A549 (cell line): ENCODE measurements around the gene C2orf49. TPM values are rescaled to one million over a fixed set of nuclear protein-coding genes. Genes with fewer than 3 reads are reported as not detected.

Experiments used
- ATAC-seq, 2 experiments: fragments of 200-7000 bp in 1 of 2; fragments of >200 bp in 1 of 2; cut with Nextera tagmentation in 1 of 2; cut with Tn5 transposase in 1 of 2; 3 replicates each; pipeline versions ENCODE4 v1.8.0 to v1.9.1; 2018 to 2020; ENCODE audit warnings: mild to moderate bottlenecking in 1 of 2, moderate library complexity in 1 of 2
- CTCF ChIA-PET: fragments of 300-600 bp; sonication (Branson Sonifier 250); formaldehyde crosslinking; extraction: SDS; loops from one replicate; lab custom pipeline; 2021; ENCODE audit warnings: antibody characterized with exemption, inconsistent platforms; lab: Yijun Ruan, JAX
- POLR2A ChIA-PET: fragments of 350-600 bp; formaldehyde crosslinking; extraction: SDS; loops from one replicate; lab custom pipeline; 2021; ENCODE audit warnings: antibody characterized with exemption, inconsistent platforms; lab: Yijun Ruan, JAX
- DNase-seq, 2 experiments: peaks; one replicate each; pipeline versions ENCODE4 v3.0.0 to v3.0.0-alpha.2; 2011 to 2016; ENCODE audit warnings: low read depth in 1 of 2, low spot score in 1 of 2
- FAIRE-seq: peaks from 2 replicates; lab custom pipeline; 2011; peaks lifted over from hg19 to GRCh38; lab: Jason Lieb, UNC
- H3K27ac ChIP-seq, 2 experiments: fragments of >200 bp; sonication (Bioruptor Twin); formaldehyde crosslinking; 3 replicates each; pipeline ENCODE4 v1.5.1; 2016 to 2017
- H3K4me1 ChIP-seq: fragments of >200 bp; sonication (Bioruptor Twin); formaldehyde crosslinking; 3 replicates; pipeline ENCODE4 v1.6.1; 2016
- H3K4me2 ChIP-seq: fragments of >200 bp; sonication (Bioruptor Twin); formaldehyde crosslinking; 3 replicates; pipeline ENCODE4 v1.6.1; 2016
- H3K4me3 ChIP-seq: fragments of >200 bp; sonication (Bioruptor Twin); formaldehyde crosslinking; 3 replicates; pipeline ENCODE4 v1.5.1; 2016
- H3K9me3 ChIP-seq: fragments of >200 bp; sonication (Bioruptor Twin); formaldehyde crosslinking; 3 replicates; pipeline ENCODE4 v1.6.1; 2016
- ATOH8 ChIP-seq: fragments of 250-450 bp; sonication (Bioruptor Pico); IDR thresholded peaks from 2 replicates; pipeline ENCODE4 v1.5.0; 2020; ENCODE audit warnings: low read depth, mild to moderate bottlenecking, moderate library complexity
- BCL3 ChIP-seq: fragments of >200 bp; sonication (Bioruptor Twin); formaldehyde crosslinking; IDR thresholded peaks from 3 replicates; pipeline ENCODE4 v1.6.1; 2016
- BHLHE40 ChIP-seq: IDR thresholded peaks from 2 replicates; pipeline ENCODE4 v1.6.1; 2012; ENCODE audit warnings: low read depth, low read length, inconsistent platforms
- CBX2 ChIP-seq: fragments of 200-600 bp; sonication (generic); IDR thresholded peaks from 2 replicates; pipeline ENCODE4 v1.6.1; 2016; ENCODE audit warnings: low read depth, mild to moderate bottlenecking, borderline replicate concordance
- CBX8 ChIP-seq: fragments of 200-600 bp; sonication (generic); IDR thresholded peaks from 2 replicates; pipeline ENCODE4 v1.6.1; 2016
- CEBPB ChIP-seq, 2 experiments: fragments of >200 bp in 1 of 2; sonication (Bioruptor Twin) in 1 of 2; formaldehyde crosslinking in 1 of 2; IDR thresholded peaks; 2 replicates each; pipeline ENCODE4 v1.6.1; 2012 to 2016
- CTCF ChIP-seq: fragments of >200 bp; sonication (Bioruptor Twin); formaldehyde crosslinking; IDR thresholded peaks from 3 replicates; pipeline ENCODE4 v1.5.1; 2016
- EHF ChIP-seq: fragments of 250-450 bp; sonication (Bioruptor Pico); IDR thresholded peaks from 2 replicates; pipeline ENCODE4 v1.5.0; 2020; ENCODE audit warnings: mild to moderate bottlenecking
- ELK1 ChIP-seq: fragments of 150-350 bp; IDR thresholded peaks from 2 replicates; pipeline ENCODE4 v1.6.1; 2014; ENCODE audit warnings: low read depth, mild to moderate bottlenecking, low read length
- ESRRA ChIP-seq: fragments of 150-350 bp; IDR thresholded peaks from 2 replicates; pipeline ENCODE4 v1.6.1; 2014; ENCODE audit warnings: mild to moderate bottlenecking, low read length, borderline replicate concordance
- FOSL2 ChIP-seq, 2 experiments: fragments of 450-650 bp in 1 of 2; fragments of >200 bp in 1 of 2; sonication (Bioruptor Twin) in 1 of 2; formaldehyde crosslinking; IDR thresholded peaks; 2 replicates each; pipeline versions ENCODE4 v1.5.0 to v1.6.1; 2016 to 2020; ENCODE audit warnings: mild to moderate bottlenecking in 1 of 2, moderate library complexity in 1 of 2
- HOXB13 ChIP-seq: fragments of 250-450 bp; sonication (Bioruptor Pico); IDR thresholded peaks from 2 replicates; pipeline ENCODE4 v1.5.0; 2020; ENCODE audit warnings: low read depth, mild to moderate bottlenecking, moderate library complexity
- HOXB5 ChIP-seq: fragments of 250-450 bp; sonication (Bioruptor Pico); IDR thresholded peaks from 2 replicates; pipeline ENCODE4 v1.5.0; 2020; ENCODE audit warnings: mild to moderate bottlenecking, moderate library complexity
- KDM1A ChIP-seq: fragments of 200-600 bp; sonication (generic); IDR thresholded peaks from 2 replicates; pipeline ENCODE4 v1.6.1; 2016; ENCODE audit warnings: low read depth, mild to moderate bottlenecking
- MYC ChIP-seq: IDR thresholded peaks from 2 replicates; pipeline ENCODE4 v1.6.1; 2012; ENCODE audit warnings: mild to moderate bottlenecking, inconsistent platforms, low read length, improper control_type of control experiment, borderline replicate concordance
- NFE2L2 ChIP-seq: fragments of 150-350 bp; conservative IDR thresholded peaks from 2 replicates; pipeline ENCODE4 v1.6.1; 2014; ENCODE audit warnings: low read length
- RARB ChIP-seq: fragments of 250-450 bp; sonication (Bioruptor Pico); IDR thresholded peaks from 2 replicates; pipeline ENCODE4 v1.8.0; 2021; ENCODE audit warnings: mild to moderate bottlenecking, moderate library complexity
- REST ChIP-seq: fragments of 200-600 bp; sonication (generic); IDR thresholded peaks from 2 replicates; pipeline ENCODE4 v1.6.1; 2016; ENCODE audit warnings: antibody characterized with exemption, mild to moderate bottlenecking, moderate library complexity
- SREBF2 ChIP-seq: fragments of 450-650 bp; IDR thresholded peaks from 2 replicates; pipeline ENCODE4 v1.6.1; 2014; ENCODE audit warnings: mild to moderate bottlenecking, moderate library complexity
- TP53 ChIP-seq: fragments of 250-450 bp; sonication (Bioruptor Pico); IDR thresholded peaks from 2 replicates; pipeline ENCODE4 v1.5.0; 2021; ENCODE audit warnings: mild to moderate bottlenecking, moderate library complexity
- USF2 ChIP-seq: fragments of 450-650 bp; IDR thresholded peaks from 2 replicates; pipeline ENCODE4 v1.6.1; 2014; ENCODE audit warnings: antibody characterized with exemption
- ZC3H11A ChIP-seq: fragments of 450-650 bp; IDR thresholded peaks from 2 replicates; pipeline ENCODE4 v1.6.1; 2014; ENCODE audit warnings: antibody characterized with exemption, mild to moderate bottlenecking
- ZSCAN20 ChIP-seq: fragments of 250-450 bp; sonication (Bioruptor Pico); IDR thresholded peaks from 2 replicates; pipeline ENCODE4 v1.8.0; 2022; ENCODE audit warnings: mild to moderate bottlenecking, moderate library complexity
- WGBS: methylation state at CpG from one replicate; pipeline ENCODE4 v1.1.6; 2017; ENCODE audit errors: missing lambda C conversion rate; 5-methylcytosine and 5-hydroxymethylcytosine counted together
- polyA plus RNA-seq, 4 experiments: library from polyadenylated mRNA; depleted of rRNA in 3 of 4; stranded (reverse); fragments of >200 nt; fragmentation: RNase III in 1 of 4; extraction: RNeasy Plus Mini Kit Qiagen cat#74134 plus additional on column Dnase treatment in 1 of 4; gene quantifications; 2 replicates in 3 of 4; 3 replicates in 1 of 4; pipeline ENCODE4 v1.2.3, GENCODE V29; 2011 to 2017

The C2orf49 gene
- polyA plus RNA-seq, 2 of the 4 experiments (the other 2 are of a cell fraction): 19.4 to 25.7 TPM

- ATAC-seq: no peak
- TF ChIP-seq RARB (no peak), ELK1 (no peak), ZSCAN20 (CRISPR knock-in tag) (no peak), TP53 (CRISPR knock-in tag) (no peak), CTCF (no peak), NFE2L2 (no peak), MYC (no peak), CEBPB (IDR thresholded peaks at IDR 0.05) (no peak), EHF (CRISPR knock-in tag) (no peak), SREBF2 (no peak), HOXB13 (no peak), ZC3H11A (no peak)
- CTCF ChIA-PET: interaction anchor here (0.8 kb wide), 1 partner anchor 59 kb away, joined by 3 read pairs; no protein-coding TSS in a partner anchor
These were observed 35.7 kb upstream of the C2orf49 start for GRCh38 chr2:105301646-105302045.

GRCh38 chr2:105307146-105307545, 30.2 kb upstream of the C2orf49 start:
- Histone ChIP-seq H3K4me1 (peaks cover 4% of the 10 kb centered on the region; the same call in 1 of the 3 replicates), H3K4me2 (no peak overlapping the region), H3K9me3 (no peaks in the 10 kb centered on the region), H3K4me3 (no peak overlapping the region), H3K27ac (no peak overlapping the region)
- ATAC-seq (no peak), DNase-seq (no peak), FAIRE-seq (no peak)
- ChIA-PET CTCF (no interaction called here), POLR2A (no interaction called here)
- 82% methylated on average over 7 of the region's 7 CpGs for WGBS
- no peak for TF ChIP-seq MYC
- no peak for TF ChIP-seq EHF (CRISPR knock-in tag)
- TF ChIP-seq TP53 (CRISPR knock-in tag): no peak
- no peak for TF ChIP-seq ESRRA
- no peak for TF ChIP-seq HOXB13
- TF ChIP-seq USF2: no peak
- TF ChIP-seq KDM1A: no peak
- TF ChIP-seq BCL3: no peak
- no peak for TF ChIP-seq SREBF2
- TF ChIP-seq HOXB5 (CRISPR knock-in tag): no peak
- TF ChIP-seq CBX2: no peak
- no peak for TF ChIP-seq ATOH8
- TF ChIP-seq BHLHE40: no peak
- TF ChIP-seq RARB: no peak
- TF ChIP-seq NFE2L2: no peak
- TF ChIP-seq FOSL2 (IDR thresholded peaks at IDR 0.05): no peak
- no peak for TF ChIP-seq FOSL2 (CRISPR knock-in tag; IDR thresholded peaks at IDR 0.05)
- TF ChIP-seq CBX8: no peak
- no peak for TF ChIP-seq REST

More at GRCh38 chr2:105301646-105302045, 35.7 kb upstream of the C2orf49 start:
- DNase-seq (no peak), FAIRE-seq (no peak)
- no peak overlapping the region for H3K4me3 ChIP-seq
- H3K27ac ChIP-seq: no peak overlapping the region
- no peaks in the 10 kb centered on the region for H3K4me1 ChIP-seq
- H3K4me2 ChIP-seq: no peak overlapping the region
- H3K9me3 ChIP-seq: no peaks in the 10 kb centered on the region
- WGBS: 95% methylated on average over 3 of the region's 3 CpGs
- POLR2A ChIA-PET: interaction anchor here (0.6 kb wide), 1 partner anchor 29 kb away, joined by 4 read pairs; no protein-coding TSS in a partner anchor
